Umbilical cord (tissue), 2 donors: ENCODE measurements around the gene PRRT1B. TPM values are rescaled to one million over a fixed set of nuclear protein-coding genes. Genes with fewer than 3 reads are reported as not detected.

Experiments
- DNase-seq: peaks from one replicate; pipeline ENCODE4 v3.0.0-alpha.2; 2015; ENCODE audit warnings: low spot score
- total RNA-seq: library from RNA; depleted of rRNA; stranded (reverse); fragments of >200 nt; gene quantifications from one replicate; pipeline ENCODE4 v1.2.3, GENCODE V29; 2014; ENCODE audit warnings: low replicate concordance; ENCODE audit not compliant: insufficient read depth

The PRRT1B gene
- total RNA-seq, 1 donor from 2014 or later = not detected

DNA sequence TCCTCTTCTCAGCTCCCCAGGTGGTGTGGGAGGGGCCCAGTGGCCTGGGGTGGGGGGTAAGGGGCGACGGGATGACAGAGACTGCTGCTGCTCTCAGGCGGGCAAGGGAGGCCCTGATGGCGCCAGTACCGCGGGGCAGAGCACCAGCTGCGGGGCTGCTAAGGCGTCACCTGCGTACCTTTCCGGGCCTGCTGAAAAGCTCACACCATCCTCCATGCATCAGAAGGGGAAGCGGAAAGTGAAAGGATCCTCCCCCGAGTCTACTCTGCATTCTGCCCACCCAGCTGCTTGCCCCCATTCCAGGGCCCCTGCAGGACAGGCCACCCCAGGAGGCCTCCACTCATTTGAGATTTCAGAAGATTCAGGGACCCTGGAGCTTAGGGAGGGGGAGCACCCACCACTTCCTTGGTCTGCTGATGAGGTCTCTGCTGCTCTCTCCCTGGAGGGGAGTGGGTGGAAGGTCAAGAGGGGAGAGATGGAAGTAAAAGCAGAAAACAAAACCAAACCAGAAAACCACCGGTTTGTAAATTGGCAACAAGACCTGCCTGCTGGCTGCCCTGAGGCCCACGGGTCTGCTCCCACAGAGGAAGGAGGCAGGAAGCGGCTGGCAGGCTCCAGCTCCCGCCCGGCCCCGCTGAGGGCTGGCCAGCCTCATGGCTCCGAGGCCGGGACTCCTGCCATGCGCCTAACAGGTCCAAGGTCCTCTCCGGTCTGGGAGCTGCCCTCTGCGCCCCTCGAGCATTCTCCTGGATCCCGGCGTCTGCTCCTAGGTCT is 33.6 kb downstream of the PRRT1B start:
- no peak for DNase-seq

DNA sequence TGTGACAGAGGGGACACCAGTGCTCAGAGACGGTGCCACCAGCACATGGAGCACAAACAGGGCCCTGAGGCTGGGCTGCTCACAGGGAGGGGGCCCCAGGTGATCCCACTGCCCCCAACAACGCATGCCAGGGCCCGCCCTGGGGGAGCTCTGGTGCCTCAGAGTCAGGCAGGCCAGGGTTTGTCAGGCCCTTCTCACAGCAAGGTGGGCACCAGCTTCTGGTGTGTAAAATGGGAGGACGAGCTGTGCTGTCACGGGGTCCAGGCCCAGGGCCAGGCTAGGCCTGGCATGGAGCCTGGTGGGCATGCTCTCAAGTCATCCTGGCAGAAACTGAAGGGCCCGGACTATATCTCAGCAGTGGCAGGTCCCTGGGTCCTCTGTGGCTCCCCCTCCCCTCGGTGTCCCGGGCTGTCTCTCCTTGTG is 34.5 kb downstream of the PRRT1B start:
- no peak for DNase-seq

DNA sequence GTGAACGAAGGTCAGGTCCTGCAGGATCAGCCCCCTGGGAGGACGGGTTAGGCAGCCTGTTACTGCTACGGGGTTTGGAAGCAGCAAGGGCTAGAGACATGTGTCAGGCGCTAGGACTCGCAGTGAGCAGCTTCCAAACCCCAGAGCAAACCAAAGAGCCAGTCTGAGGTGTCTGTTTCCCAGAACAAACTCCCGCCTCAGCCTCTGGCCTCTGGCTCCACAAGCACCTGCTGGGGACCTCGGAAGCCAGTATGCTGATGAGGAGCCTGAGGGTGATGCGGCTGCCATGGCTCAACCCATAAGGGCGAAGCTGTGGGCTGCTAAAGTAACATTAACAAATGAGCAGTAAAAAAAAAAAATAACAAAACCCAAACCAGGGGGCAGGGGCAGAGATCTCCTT is 35.0 kb downstream of the PRRT1B start:
- no peak for DNase-seq

DNA sequence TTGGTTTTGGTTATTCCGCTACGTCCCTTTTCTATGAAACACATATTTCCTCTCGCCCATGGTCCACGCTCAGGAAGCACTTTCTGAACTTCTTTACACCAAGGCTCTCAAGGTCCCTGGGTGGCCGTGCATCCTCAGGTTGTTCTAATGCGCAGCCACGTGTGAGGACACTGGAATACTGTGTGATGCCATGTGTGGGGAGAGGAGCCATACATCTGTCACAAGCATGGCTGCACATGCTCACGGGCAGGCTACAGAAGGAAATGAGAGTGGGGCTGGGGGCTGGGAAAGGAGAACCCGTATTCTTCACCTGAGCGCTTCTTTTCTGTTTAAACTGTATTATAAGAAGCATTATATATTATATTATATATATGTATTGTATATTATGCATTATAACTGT is 36.7 kb downstream of the PRRT1B start:
- no peak for DNase-seq

DNA sequence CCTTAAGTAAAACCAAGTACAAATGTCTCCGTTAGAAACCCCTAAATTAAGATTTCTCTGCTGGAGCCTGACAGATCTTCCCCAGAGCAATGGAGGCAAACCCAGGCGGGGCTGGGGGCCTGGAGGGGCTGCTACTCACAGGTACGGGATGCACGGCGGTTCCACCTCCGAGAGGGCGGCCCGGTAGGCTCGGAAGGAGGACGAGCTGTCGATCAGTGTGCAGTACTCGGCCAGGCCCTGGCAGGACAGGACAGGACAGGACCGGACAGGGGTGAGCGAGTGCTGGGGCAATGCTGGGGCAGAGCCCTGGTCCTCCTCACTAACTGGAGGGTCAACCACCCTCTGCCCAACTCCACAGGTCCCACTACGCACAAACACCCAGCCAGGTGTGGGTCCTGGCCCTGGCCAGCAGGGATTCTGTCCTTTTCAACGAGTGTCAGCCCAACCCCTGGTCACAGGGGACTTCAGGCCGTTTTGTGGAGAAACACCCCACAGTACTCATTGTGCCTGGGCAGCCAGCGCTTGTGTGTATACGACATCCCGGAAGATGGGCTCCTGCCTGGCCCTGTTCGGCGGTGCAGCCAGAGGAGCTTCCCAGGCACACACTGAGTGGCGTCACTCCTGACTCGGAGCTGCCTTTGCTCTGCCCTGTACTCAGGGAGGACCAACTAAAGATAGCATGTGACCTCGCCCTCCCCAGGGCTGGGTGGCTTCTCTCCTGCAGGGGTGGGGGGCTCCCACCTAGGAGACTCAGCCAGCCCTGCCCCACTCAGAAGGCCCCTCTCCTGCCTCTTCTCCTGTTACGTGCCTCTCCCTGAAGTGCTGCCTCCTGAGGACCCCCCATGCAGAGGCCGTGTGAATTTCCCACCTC is 37.4 kb downstream of the PRRT1B start:
- DNase-seq = no peak

DNA sequence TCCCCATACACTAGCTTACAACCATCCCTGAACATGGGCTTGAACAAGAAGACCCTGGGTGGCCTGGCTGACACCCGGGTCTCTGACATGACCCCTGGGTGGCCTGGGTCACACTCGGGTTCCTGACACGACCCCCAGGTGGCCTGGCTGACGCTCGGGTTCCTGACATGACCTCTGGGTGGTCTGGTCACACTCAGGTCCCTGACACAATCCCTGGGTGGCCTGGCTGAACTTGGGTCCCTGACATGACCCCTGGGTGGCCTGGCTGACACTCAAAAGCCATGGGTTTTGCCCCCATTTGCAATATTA is 38.0 kb downstream of the PRRT1B start:
- DNase-seq = no peak

DNA sequence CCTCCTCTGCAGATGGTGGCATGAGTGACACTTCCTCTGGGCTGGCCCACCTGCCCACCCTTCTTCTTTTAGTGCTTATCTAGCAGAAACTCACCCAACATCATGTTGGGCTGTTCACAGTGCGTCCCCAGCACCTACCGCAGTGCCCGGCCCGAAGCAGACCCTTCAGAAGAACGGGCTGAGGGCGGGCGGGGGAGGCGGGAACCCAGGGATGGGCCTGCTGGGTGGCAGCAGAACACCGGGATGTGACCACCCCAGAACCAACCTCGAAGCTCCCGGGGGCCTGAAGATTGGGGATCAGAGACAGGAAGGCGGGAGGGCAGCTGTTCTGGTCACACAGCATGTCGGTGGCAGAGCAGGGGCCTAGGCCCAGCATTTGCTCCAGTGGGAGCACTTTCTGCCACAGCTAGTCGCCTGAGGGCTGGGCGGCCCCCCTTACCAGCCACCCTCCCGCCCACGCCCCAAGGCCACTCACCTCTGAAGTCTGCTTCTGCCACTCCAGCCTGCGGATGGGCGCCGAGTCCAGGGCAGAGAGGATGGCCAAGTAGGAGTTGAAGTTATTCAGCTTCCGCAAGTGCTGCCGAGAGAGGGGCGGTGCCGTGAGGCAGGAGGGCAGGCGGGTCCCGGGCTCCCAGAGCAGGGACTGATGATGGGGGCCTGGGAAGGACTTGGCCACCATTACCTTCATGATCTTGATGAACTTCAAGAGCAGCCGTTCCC is 38.7 kb downstream of the PRRT1B start:
- no peak for DNase-seq

DNA sequence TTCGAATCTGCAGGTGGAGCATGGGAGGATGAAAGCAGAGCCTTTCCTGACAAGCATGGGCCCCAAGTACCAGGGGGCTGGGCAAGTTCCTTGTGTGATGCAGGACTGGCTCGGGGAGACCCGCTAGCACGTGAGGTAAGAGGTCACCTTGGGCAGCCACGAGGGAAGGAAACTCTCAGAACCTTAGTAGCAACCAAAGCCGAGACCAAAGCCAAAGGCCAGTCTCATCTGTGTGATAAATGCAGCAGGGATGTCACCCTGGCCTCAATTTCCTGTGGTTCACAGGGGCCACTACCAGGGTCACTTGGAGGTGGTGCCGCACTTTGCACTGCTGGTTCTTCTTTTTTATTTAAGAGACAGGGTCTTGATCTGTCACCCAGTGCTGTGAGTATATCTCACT is 39.5 kb downstream of the PRRT1B start:
- DNase-seq = no peak

DNA sequence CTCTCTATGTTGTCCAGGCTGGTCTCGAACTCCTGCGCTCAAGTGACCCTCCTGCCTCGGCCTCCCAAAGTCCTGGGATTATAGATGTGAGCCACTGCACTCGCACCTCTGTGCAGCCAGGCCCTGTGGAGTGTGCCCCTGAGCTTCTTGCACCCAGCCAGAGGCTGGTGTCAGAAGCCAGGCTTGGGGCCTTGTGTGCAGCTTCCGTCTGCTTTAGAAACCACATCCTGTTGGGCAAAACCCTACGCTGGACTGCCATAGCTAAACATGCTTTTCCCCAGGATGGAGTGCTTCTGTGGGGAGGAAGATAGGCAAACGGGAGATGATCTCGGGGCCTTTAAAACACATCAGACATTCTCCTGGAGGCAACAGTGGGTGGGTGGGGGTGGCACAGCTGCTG is 40.1 kb downstream of the PRRT1B start:
- DNase-seq = no peak

DNA sequence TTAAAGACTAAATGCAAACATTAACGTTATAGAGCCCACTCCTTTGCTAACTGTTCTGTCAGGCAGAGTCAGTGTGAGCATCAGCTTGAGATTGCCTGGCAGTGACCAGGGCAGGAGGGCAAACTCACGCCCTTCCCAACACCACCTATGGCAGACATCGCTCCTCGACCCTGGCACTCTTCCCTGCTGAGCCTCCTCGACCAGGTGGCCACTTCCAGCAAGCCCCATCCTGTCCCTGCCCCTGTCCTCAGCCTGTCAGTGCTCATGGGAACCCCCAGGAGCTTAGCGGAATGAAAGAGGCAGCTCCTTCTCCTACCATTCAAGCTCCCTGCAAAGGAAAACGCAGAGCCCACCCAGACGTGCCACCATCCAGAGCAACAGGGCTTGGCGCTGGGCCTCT is 42.0 kb downstream of the PRRT1B start:
- DNase-seq = no peak

DNA sequence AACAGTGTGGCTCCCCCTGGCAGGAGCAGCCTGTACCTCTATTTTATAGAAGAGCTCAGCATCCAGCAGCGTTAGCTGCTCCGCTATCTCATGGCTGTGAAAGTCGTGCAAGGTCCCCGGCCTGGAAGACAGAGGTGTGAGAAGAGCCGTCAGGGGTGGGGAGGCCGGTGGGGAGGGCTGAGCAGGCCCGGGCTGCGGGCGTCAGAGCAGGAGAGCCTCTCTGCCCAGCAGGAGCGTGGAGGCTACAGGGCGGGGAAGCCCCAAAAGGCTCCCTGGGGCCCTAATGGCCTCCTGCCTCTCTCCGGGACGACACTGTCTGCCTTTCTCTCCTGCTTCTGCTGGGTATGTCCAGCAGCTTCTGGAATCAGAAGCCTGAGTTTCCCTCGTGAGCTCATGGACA is 42.6 kb downstream of the PRRT1B start:
- no peak for DNase-seq

DNA sequence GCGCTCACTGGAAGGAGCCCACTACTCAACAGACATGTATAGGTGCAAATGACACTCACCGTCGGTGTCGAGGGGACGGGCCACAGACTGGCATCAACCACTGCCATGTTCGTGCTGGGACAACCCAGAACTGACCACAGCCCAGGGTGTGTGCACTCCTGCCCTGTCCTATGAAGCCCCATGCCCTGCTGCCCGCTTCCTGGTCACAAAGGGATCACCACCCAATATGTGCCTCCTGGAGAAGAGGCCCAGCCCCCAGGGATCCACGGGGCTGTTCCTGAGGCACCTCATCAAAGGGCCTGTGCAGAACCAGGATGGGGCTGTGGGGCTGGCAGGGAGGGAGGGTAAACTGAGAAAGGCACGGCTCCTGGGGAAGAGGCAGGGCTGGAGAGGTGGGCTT is 43.1 kb downstream of the PRRT1B start:
- no peak for DNase-seq

DNA sequence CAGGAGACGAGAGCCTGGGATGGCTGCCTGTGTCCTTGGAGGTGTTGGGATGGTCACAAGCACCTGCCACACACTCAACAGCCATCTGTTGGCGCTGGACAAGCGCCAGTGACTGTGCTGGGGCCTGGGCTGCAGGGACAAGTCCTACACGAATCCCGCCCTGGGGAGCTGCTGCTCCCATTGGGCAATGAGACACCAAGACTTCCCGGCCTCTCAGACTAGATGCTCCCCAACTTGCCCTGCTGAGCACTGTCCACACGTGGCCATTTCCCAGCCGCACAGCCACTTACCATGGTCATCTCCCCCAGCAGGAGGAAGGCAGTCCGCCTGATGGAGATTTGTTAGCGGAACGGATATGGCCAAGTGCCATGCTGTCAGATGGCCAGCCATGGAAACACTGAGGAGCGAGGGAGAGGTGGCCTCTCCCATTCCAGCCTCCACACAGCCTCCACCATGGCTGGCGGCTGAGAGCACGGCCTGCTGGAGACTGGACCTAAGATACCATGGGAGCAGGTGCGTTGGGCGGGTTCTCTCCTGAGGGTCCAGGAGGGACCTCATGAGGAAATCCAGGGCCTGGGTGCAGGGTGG is 43.9 kb downstream of the PRRT1B start:
- no peak for DNase-seq

DNA sequence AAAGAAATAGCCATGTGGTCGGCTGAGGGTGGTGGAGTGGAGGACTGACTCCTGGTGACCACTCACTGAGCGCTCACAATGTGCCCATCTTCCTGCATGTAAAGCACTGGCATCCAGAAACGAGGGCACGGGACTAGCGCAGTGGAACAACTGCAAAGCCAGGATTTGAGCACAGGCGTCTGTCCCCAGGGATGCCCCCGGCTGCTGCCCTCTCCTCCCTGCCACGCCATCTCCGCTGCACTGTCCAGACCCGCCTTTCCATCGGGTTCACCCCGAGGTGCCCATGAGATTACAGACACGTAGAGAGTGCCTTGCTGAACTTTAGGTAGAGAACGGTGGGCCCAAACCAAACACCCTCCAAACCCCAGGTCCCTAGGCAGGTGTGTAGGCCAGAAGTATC is 44.7 kb downstream of the PRRT1B start:
- no peak for DNase-seq

DNA sequence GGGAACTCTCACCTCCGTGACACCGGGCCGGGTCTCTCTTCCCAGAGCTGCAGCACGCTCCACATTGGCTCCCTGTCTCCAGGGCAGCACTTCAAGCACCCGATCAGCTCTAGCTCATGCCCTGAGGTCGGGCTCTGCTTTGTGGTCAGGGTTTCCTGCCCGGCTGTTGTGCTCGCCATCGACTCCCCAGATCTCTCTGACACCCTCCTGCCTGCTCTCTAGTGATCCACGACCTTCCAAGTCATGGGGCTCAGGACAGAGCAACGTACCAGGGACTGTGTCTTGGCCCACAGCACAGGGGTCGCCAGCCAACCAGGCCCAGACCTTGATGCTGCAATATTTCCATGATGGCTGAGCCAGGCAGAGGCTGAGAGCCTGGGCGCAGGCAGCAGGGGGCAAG is 45.1 kb downstream of the PRRT1B start:
- DNase-seq = no peak

DNA sequence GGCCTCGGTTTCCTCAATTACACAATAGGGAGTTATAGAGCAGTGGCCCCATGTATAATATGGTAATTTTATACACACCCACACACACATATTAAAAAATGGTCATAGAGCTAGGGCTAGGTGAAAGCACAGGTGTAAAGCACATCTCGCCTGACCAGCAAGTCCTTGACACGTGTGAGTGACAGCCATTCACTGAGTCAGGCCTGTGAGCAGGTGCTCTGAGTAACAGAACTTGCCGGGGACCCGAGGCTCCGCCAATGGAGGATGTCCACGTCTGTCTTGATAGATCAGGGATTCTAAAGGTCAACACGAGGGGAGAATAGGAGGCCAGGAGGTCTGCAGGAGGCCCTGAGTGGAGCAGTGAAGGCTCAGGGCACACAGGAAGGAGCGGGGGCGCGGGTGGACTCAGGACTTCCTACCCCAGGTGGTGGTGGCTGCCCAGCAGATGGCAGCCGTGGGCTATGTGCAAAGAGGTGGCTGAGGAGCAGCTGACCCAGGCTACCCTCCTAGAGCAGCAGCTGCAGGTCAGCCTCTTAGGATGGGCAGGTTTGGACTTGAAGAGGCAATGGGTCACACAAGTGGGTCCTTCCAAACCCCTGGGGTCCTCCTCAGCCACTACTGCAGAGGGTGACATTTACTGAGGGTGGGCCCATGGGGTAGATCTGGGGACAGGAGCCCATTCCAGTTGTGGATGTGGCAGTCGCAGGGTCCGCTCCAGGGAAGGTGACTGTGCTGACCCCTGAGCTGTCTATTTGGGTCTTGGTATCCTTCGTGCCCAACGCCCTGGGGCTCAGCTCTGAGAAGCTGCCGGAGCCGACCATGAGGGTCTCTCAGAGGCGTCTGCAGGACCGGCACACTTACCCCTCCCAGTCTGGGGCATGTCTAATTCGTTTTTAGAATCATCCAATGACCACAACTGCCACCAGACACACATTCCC is 45.9 kb downstream of the PRRT1B start:
- peak; percentile 72 for DNase-seq

DNA sequence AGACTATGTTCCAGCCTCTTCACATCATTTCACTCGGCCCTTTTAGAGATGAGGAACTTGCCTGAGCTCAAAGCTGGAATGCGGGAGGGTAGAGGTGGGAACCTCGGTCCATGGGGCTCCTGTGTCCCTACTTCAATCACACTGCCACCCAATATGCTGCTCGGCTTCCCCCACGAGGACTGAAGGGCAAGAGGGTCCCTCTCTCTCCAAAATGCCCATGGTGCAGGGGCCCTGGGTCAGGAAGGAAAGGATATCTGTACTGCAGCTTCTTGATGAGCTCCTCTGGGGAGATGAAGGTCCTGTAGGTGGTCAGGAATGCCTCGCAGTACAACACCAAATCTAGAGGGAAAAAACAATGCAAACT is 46.5 kb downstream of the PRRT1B start:
- no peak for DNase-seq

DNA sequence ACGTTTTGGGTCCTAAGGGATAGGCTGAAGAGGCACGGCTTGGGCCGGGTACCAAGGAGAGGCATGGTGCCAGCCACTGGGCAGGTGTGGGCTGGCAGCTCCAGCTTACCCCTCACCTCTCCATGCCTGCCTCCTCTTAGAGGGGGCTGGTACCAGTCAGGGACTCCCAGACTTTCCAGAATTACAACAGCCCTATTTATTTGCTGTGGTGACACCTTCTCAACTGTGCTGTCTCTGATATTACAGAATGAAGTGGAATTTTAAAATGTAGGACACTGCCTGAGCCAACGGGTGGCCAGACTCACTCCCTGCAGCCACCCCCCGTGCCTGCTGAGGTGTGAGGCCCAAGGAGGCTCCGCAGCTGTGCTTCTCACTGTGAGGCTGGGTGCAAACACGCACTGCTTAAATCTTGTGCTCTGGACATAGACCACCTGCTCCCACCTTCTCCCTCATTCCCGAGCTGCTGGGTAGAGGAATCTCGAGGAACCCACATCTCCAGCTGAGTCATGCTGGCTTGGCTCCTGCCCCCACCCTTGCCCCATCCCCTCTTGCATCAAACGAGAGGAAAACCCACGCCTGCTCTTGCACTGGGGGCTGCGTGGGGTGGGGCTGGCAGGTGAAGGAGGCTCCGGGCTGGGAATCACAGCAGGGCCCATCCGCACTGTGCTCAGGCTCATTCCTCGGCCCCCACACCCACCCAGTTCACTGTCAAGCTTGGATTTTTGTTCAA is 47.9 kb downstream of the PRRT1B start:
- no peak for DNase-seq

DNA sequence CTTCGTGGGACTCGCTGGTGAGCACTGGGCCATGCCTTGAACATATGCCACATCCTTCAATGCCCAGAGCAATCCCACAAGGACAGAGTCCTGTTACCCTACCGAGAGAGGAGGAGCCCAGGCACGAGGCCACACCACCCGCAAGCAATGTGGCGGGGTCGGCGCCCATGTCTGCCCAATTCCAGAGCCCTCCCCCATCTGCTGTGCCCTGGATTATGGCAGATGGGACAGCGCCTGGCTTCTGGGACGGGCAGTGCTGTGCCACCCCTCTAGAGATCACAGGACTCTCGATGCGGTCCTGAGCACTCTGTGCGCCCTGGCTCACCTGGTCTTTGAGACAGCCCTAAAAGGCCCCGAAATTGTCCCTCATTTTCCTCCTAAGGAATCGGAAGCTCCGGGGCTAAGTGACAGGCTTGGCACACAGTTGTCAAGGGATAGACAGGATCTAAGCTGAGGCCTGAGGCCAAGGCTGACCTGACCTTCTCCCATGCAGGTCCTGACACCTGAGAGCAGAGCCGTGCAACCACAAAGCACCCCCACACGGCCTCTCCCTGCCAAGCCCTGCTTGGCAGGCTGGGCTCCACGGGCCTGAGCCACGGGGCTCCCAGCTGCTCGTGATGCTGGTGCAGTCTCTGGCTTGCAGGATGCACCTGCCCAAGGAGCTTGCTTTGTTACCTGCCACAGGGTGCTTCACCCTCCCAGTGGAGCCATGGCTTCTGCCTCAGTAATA is 48.8 kb downstream of the PRRT1B start:
- no peak for DNase-seq
